ENCODE data around the gene PCGF2.

DNA sequence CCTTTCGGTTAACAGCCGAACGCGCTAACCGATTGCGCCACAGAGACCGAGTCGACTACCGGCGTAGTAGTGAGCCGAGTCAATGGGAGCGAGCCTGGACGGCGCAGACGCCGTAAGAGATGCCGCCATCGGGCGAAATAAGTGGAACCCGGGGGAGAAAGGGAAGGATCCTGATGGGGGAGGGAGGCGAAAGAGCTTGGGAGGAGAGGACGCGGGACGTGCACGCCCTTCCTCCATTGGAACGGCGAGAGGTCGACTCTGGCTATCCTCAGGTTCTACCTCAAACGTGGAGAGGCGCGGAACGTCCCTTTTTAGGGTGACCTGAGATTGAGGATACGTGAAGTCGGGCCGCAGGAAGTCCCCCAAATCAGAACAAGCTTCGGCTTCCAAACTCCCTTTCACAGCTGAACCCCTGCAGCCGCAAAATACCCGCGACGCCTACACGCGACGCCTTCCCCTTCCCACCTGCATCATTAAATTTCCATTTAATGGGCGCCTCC is 3.7 kb upstream of the PCGF2 start:
- TF ChIP-seq, protein P1, sequence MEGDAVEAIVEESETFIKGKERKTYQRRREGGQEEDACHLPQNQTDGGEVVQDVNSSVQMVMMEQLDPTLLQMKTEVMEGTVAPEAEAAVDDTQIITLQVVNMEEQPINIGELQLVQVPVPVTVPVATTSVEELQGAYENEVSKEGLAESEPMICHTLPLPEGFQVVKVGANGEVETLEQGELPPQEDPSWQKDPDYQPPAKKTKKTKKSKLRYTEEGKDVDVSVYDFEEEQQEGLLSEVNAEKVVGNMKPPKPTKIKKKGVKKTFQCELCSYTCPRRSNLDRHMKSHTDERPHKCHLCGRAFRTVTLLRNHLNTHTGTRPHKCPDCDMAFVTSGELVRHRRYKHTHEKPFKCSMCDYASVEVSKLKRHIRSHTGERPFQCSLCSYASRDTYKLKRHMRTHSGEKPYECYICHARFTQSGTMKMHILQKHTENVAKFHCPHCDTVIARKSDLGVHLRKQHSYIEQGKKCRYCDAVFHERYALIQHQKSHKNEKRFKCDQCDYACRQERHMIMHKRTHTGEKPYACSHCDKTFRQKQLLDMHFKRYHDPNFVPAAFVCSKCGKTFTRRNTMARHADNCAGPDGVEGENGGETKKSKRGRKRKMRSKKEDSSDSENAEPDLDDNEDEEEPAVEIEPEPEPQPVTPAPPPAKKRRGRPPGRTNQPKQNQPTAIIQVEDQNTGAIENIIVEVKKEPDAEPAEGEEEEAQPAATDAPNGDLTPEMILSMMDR (IDR thresholded peaks at IDR 0.05) = no peak
- TF ChIP-seq, protein P2, sequence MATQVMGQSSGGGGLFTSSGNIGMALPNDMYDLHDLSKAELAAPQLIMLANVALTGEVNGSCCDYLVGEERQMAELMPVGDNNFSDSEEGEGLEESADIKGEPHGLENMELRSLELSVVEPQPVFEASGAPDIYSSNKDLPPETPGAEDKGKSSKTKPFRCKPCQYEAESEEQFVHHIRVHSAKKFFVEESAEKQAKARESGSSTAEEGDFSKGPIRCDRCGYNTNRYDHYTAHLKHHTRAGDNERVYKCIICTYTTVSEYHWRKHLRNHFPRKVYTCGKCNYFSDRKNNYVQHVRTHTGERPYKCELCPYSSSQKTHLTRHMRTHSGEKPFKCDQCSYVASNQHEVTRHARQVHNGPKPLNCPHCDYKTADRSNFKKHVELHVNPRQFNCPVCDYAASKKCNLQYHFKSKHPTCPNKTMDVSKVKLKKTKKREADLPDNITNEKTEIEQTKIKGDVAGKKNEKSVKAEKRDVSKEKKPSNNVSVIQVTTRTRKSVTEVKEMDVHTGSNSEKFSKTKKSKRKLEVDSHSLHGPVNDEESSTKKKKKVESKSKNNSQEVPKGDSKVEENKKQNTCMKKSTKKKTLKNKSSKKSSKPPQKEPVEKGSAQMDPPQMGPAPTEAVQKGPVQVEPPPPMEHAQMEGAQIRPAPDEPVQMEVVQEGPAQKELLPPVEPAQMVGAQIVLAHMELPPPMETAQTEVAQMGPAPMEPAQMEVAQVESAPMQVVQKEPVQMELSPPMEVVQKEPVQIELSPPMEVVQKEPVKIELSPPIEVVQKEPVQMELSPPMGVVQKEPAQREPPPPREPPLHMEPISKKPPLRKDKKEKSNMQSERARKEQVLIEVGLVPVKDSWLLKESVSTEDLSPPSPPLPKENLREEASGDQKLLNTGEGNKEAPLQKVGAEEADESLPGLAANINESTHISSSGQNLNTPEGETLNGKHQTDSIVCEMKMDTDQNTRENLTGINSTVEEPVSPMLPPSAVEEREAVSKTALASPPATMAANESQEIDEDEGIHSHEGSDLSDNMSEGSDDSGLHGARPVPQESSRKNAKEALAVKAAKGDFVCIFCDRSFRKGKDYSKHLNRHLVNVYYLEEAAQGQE (IDR thresholded peaks at IDR 0.05; ENCODE audit: insufficient read depth in 1 of 2, low read depth in 2 of 2, low read length in 1 of 2) = no peak
